Measurements from ENCODE around the gene MFGE8.
A peak's percentile ranks its signal among the peaks of the same experiment; 100 is the strongest.
"Not testable (repeated sequence)": the region's sequence is repeated elsewhere in the genome, so short reads cannot be mapped to it uniquely, and the experiment has no call there.

Gene MFGE8

DNA sequence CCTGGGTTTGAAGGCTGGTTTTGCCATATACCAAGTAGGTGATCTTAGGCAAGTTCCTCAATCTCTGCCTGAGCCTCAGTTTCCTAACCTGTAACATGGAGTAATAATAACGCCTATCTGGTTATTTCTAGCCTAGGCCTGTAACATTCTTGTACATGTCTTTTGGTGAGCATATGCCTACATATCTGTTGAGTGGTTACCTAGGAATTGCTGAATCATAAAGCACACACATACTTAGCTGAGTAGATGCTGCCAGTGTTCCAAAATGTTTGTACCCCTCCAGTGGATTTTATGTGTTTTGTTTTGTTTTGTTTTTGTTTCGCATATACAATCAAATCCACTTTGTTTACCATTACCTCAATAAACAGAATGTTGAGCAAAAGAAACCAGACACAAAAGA is 17.4 kb upstream of the MFGE8 start:
- no peaks in the 10 kb centered on the region for H3K36me3 Mint-ChIP-seq (ENCODE audit: low read depth)
- peaks cover 3% of the 10 kb centered on the region for H3K27me3 Mint-ChIP-seq
- H3K27ac Mint-ChIP-seq = no peak overlapping the region
- H3K4me1 Mint-ChIP-seq (ENCODE audit: low read depth) = no peaks in the 10 kb centered on the region
- peaks cover 14% of the 10 kb centered on the region for H3K9me3 Mint-ChIP-seq
- H3K4me3 Mint-ChIP-seq = no peak overlapping the region
- intact Hi-C loops (cut with micrococcal nuclease) = no loop called here

DNA sequence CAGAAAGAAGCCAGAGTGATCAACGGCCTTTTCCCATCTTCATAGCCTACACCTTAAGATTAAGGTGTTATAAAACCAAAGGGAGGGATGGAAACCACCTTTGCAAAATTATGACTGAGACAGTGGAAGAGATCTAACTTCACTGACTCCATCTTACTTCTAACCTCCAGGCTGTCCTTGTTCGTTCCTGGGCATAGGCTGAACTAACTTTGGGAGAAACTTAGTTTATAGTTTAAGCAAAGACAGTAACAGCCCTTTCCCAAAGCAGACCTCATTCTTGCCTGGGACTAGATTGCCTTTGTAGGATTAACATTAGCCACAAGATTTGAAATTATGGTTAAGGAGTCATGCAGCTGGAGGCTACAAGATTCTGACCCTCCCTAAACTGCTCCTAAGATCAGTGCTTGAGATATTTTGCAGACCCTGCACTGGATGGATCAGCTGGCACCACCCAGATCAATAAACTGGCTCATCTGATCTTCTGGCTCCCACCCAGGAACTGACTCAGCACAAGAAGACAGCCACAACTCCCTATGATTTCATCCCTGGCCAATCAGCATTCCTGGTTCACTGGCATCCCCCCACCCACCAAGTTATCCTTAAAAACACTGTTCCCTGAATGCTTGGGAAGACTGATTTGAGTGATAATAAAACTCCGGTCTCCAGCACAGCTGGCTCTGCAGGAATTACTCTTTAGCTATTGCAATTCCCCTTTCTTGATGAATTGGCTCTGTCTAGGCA is 16.3 kb upstream of the MFGE8 start:
- intact Hi-C loops (cut with micrococcal nuclease); H3K36me3 Mint-ChIP-seq (ENCODE audit: low read depth): not testable (repeated sequence)

DNA sequence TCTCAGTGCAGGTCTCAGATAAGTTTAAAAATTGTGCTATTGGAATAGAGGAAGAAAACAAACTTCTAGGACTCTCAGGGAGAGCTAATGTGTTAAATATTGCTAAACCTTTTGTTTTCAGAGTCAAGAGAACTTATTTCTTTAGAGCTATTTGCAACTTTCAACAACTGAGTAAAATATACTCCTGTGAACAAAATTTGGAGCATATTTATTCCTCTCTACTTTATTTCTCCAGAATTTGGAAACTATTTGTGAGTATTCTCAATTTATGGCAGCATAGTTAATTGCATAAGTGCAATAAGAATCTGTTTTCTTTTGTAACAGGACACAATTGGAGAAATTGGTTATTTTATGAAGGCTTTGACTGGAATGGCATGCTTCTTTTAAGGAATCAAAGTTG is 15.0 kb upstream of the MFGE8 start:
- H3K36me3 Mint-ChIP-seq (ENCODE audit: low read depth); H3K27me3 Mint-ChIP-seq; H3K4me3 Mint-ChIP-seq; intact Hi-C loops (cut with micrococcal nuclease); H3K9me3 Mint-ChIP-seq; H3K4me1 Mint-ChIP-seq (ENCODE audit: low read depth); H3K27ac Mint-ChIP-seq: not testable (repeated sequence)

More for the DNA sequence above, 16.3 kb upstream of the MFGE8 start:
- not testable (repeated sequence) for H3K27me3 Mint-ChIP-seq; H3K27ac Mint-ChIP-seq; H3K9me3 Mint-ChIP-seq; H3K4me3 Mint-ChIP-seq; H3K4me1 Mint-ChIP-seq (ENCODE audit: low read depth)

DNA sequence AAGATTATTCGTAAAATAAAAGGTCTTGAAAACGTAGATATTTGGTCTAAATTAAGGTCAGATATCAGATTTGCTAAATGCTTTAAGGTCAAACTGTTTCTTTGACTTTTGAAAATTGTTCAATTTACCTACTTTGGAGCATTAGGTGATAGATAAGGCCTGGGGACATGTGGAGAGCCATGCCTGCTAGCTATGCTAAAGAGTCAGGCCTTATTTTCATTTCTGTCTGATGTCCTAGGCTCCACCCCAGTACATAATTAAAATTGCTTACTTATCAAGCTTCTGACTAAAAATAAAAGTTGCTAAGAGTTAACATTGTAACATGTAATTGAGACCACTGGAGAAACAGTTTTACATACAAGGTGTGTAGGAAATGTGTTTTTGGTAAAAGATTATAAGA is 12.5 kb upstream of the MFGE8 start:
- not testable (repeated sequence) for H3K9me3 Mint-ChIP-seq

DNA sequence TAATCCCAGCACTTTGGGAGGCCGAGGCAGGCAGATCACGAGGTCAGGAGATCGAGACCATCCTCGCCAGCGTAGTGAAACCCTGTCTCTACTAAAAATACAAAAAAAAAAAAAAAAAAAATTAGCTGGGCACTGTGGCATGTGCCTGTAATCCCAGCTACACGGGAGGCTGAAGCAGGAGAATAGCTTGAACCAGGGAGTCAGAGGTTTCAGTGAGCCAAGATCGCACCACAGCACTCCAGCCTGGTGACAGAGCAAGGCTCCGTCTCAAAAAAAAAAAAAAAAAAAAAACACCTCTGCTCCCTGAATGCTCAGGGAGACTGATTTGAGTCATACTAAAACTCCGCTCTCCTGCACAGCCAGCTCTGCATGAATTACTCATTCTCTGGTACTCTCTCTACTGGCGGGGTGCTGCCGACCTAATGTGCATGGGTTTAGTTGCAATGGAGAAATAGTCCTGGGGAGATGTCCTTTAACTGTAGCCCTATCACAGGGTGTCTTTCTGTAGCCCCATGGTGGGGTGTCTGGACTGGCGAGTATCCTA is 7.8 kb upstream of the MFGE8 start:
- H3K4me3 Mint-ChIP-seq; H3K27me3 Mint-ChIP-seq; H3K36me3 Mint-ChIP-seq (ENCODE audit: low read depth); H3K27ac Mint-ChIP-seq; H3K9me3 Mint-ChIP-seq; intact Hi-C loops (cut with micrococcal nuclease): not testable (repeated sequence)
- peaks cover 22% of the 10 kb centered on the region for H3K4me1 Mint-ChIP-seq (ENCODE audit: low read depth)

More for the DNA sequence above, 12.5 kb upstream of the MFGE8 start:
- H3K4me1 Mint-ChIP-seq (ENCODE audit: low read depth); intact Hi-C loops (cut with micrococcal nuclease); H3K4me3 Mint-ChIP-seq; H3K36me3 Mint-ChIP-seq (ENCODE audit: low read depth); H3K27me3 Mint-ChIP-seq; H3K27ac Mint-ChIP-seq: not testable (repeated sequence)

DNA sequence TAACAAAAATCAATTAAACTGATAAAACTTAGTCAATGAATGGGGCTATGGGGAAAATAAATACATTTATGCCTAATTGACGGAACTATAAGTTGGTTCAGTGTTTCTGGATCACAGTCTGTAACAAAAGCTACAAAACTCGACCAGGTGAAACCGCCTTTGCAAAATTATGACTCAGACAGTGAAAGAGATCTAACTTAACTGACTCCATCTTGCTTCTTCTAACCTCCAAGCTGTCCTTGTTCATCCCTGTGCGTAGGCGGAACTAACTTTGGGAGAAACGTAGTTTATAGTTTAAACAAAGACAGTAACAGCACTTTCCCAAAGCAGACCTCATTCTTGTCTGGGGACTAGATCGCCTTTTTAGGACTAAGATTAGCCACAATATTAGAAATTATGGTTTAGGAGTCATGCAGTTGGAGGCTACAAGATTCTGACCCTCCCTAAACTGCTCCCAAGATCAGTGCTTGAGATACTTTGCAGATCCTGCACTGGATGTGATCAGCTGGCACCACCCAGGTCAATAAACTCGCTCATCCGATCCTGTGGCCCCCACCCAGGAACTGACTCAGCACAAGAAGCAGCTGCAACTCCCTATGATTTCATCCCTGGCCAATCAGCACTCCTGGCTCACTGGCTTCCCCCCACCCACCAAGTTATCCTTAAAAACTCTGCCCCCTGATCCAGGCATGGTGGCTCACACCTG is 7.2 kb upstream of the MFGE8 start:
- Mint-ChIP-seq H3K36me3 (ENCODE audit: low read depth) (no peaks in the 10 kb centered on the region), H3K27me3 (peaks cover 8% of the 10 kb centered on the region), H3K27ac (no peak overlapping the region), H3K4me1 (ENCODE audit: low read depth) (peaks cover 22% of the 10 kb centered on the region), H3K9me3 (no peaks in the 10 kb centered on the region), H3K4me3 (no peak overlapping the region)
- intact Hi-C loops (cut with micrococcal nuclease) = no loop called here

DNA sequence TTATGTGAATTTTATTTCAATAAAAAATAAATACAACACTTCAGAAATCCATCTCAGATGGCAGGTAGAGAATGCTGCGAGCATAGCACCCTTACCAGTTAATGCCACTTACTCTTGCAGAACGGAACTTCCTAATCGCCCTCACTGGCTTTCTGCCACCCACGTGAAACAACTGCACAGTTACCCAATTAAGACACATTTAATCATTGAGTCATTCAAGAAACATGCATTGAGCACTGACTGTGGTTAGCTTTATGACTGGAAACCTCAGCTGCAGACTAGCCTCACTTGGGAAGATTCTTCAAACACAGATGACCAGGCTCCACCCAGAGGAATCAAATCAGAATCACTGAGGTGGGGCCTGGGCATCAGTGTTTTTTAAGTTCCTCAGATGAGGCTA is 5.6 kb upstream of the MFGE8 start:
- intact Hi-C loops (cut with micrococcal nuclease) = no loop called here
- Mint-ChIP-seq H3K4me1 (ENCODE audit: low read depth) (peaks cover 22% of the 10 kb centered on the region), H3K27me3 (peaks cover 4% of the 10 kb centered on the region), H3K27ac (peak overlapping the region; percentile 16), H3K4me3 (no peak overlapping the region), H3K36me3 (ENCODE audit: low read depth) (no peaks in the 10 kb centered on the region), H3K9me3 (no peaks in the 10 kb centered on the region)

DNA sequence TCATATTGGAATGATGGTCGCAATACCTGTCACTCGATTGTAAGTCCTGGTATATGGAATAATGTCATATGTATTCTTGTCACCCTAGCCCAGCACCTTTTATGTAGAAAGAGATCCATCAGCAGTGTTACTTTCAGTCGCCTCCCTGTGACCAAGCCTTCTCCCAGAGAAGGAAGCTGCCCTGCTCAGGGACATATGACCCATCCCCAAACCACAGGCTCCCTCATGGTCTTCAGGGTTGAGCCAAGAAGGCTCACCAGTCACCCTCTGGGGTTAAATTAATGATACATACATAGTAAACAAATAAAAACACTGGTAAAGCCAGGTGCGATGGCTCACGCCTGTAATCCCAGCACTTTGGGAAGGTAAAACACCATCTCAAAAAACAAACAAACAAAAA is 4.6 kb upstream of the MFGE8 start:
- Mint-ChIP-seq H3K4me3 (no peak overlapping the region), H3K27me3 (peaks cover 7% of the 10 kb centered on the region), H3K27ac (no peak overlapping the region), H3K9me3 (no peaks in the 10 kb centered on the region), H3K4me1 (ENCODE audit: low read depth) (peaks cover 29% of the 10 kb centered on the region), H3K36me3 (ENCODE audit: low read depth) (peaks cover 6% of the 10 kb centered on the region)
- intact Hi-C loops (cut with micrococcal nuclease) = no loop called here

DNA sequence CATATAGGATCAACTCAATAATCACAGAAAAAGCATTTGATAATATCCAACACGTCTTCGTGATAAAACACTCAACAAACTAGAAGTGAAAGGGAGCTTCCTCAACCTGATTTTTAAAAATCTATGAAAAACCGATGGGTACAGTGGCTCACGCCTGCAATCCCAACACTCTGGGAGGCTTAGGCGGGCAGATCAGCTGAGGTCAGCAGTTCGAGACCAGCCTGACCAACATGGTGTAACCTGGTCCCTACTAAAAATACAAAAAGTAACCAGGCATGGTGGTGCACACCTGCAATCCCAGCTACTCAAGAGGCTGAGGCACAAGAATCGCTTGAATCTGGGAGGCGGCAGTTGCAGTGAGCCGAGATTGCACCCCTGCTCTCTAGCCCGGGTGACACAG is 2.2 kb upstream of the MFGE8 start:
- Mint-ChIP-seq H3K4me3 (no peak overlapping the region), H3K27ac (no peak overlapping the region), H3K9me3 (no peaks in the 10 kb centered on the region), H3K4me1 (ENCODE audit: low read depth) (peaks cover 28% of the 10 kb centered on the region), H3K36me3 (ENCODE audit: low read depth) (peaks cover 6% of the 10 kb centered on the region), H3K27me3 (peaks cover 18% of the 10 kb centered on the region)
- intact Hi-C loops (cut with micrococcal nuclease) = no loop called here

DNA sequence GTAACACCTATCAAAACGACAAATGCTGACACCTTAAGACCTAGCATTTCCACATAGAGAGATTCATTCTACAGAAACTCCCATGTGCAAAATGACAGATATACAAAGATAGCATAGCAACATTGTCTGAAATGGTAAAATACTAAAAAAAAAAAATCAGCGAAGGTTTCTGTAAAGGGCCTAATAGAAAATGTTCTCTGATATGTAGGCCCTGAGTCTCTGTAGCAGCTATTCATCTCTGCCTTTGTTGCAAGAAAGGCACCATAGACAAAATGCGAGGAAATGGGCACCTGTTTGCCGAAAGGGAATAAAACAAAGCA is 631 bp upstream of the MFGE8 start:
- peaks cover 18% of the 10 kb centered on the region for H3K27me3 Mint-ChIP-seq
- H3K27ac Mint-ChIP-seq = no peak overlapping the region
- no peaks in the 10 kb centered on the region for H3K9me3 Mint-ChIP-seq
- H3K36me3 Mint-ChIP-seq (ENCODE audit: low read depth) = peaks cover 6% of the 10 kb centered on the region
- H3K4me3 Mint-ChIP-seq = no peak overlapping the region
- H3K4me1 Mint-ChIP-seq (ENCODE audit: low read depth) = peaks cover 21% of the 10 kb centered on the region
- intact Hi-C loops (cut with micrococcal nuclease) = no loop called here

DNA sequence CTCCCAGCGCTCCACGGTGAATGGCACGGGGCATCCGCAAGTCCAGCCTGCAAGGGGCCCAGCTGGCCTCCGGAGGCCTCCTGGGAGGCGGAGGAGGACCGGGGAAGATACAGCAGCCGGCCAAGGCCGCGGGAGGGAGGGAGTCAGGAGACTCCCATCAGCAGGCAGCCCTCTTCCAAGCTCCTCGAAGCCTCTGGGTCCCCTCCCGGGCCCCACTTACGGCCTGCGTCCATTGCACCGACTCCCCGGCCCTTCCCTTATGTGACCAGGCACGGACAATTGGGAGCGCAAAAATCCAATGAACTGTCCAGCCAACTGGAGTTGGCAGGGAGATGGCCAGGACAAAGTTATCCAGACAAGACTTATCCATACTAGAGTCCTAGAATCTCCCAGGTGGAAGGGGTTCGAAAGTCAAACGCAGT is 668 bp downstream of the MFGE8 start:
- peaks cover 12% of the 10 kb centered on the region for H3K4me1 Mint-ChIP-seq (ENCODE audit: low read depth)
- H3K27me3 Mint-ChIP-seq = peaks cover 18% of the 10 kb centered on the region
- no peaks in the 10 kb centered on the region for H3K9me3 Mint-ChIP-seq
- peaks cover 6% of the 10 kb centered on the region for H3K36me3 Mint-ChIP-seq (ENCODE audit: low read depth)
- H3K27ac Mint-ChIP-seq = peak overlapping the region; percentile 13
- intact Hi-C loops (cut with micrococcal nuclease) = no loop called here
- peak overlapping the region; percentile 85 for H3K4me3 Mint-ChIP-seq

DNA sequence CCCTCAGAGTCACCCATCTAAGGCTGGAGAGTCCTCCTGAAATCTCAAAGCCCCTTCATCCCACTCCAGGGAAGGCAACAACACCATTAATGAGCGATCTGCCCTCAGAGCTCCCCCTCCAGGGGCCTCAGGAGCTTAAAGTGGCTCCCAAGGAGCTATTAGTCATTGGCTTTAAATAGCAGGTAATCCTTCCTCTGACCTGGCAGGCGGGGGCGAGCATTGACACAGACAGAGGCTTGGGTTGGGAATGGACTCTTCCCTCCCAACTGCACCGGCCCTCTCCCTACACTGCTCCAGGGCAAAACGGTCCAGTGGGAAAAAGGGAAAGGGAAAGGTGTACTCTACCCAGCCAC is 1.4 kb downstream of the MFGE8 start:
- intact Hi-C loops (cut with micrococcal nuclease) = no loop called here
- peaks cover 11% of the 10 kb centered on the region for H3K4me1 Mint-ChIP-seq (ENCODE audit: low read depth)
- peaks cover 6% of the 10 kb centered on the region for H3K36me3 Mint-ChIP-seq (ENCODE audit: low read depth)
- H3K9me3 Mint-ChIP-seq = no peaks in the 10 kb centered on the region
- H3K27ac Mint-ChIP-seq = no peak overlapping the region
- H3K4me3 Mint-ChIP-seq = no peak overlapping the region
- H3K27me3 Mint-ChIP-seq = peaks cover 18% of the 10 kb centered on the region

DNA sequence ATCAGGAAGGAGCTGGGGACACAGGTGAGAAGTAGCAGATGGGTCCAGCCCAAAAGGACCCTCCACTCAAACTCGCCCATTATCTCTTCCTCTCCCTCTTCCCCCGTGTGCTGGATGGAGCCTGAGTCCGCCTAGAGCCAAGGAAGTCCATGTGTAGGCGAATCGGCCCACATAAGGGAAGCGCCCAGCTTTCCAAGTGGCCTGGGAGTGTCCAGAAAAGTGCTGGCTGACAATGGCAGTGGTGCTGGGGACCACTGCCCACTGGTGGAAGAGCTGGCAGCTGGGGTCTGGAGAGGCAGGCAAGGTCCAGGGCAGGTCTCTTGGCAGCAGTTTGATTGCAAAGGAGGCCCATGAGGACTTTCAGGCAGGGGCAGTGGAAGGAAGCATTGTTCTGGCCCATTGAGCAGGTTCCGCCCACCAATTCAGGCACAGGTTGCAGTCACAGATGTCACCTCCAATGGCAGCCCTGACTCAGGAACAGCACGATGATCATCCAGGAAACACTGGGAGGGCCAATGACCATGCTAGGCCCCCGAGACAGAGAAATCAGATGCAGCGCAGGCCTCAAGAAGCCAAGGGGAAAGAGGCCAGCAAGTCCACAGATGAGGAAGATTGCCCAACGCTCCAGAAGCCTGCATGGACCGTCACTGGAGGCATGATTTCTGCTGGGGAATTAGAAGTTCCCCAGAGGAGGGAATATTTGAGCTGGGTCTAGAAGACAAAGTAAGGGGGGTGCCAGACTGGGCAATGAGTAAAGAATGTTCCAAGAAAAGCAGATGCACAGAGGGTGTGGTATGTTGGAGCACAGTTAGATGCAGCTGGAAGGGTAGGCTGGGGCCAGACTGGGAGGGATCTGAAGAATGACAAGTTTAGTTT is 3.0 kb downstream of the MFGE8 start:
- H3K4me3 Mint-ChIP-seq = no peak overlapping the region
- H3K27me3 Mint-ChIP-seq = peaks cover 18% of the 10 kb centered on the region
- no peak overlapping the region for H3K27ac Mint-ChIP-seq
- H3K4me1 Mint-ChIP-seq (ENCODE audit: low read depth) = peaks cover 11% of the 10 kb centered on the region
- intact Hi-C loops (cut with micrococcal nuclease) = no loop called here
- H3K9me3 Mint-ChIP-seq = no peaks in the 10 kb centered on the region
- H3K36me3 Mint-ChIP-seq (ENCODE audit: low read depth) = peaks cover 6% of the 10 kb centered on the region

Measured in dendritic cell treated with granulocyte-macrophage colony-stimulating factor and Interleukin-4, amounts not matched to agents 40 ng/mL and 50 ng/mL, for 4 days (primary cell).